Neuronal stem cell (in vitro differentiated cells): ENCODE results near the gene GGA2.

ENCODE experiments used
- DNase-seq: peaks from one replicate; pipeline ENCODE4 v3.0.0-alpha.2; 2013; ENCODE audit warnings: low spot score
- H2AFZ ChIP-seq: one replicate; pipeline ENCODE4 v1.6.1; 2013; ENCODE audit warnings: mild to moderate bottlenecking, low read length, inconsistent platforms
- H2AK5ac ChIP-seq: 2 replicates; pipeline ENCODE4 v1.6.1; 2013; ENCODE audit warnings: low read depth, mild to moderate bottlenecking, inconsistent platforms, low read length, moderate library complexity, mixed read lengths
- H2BK120ac ChIP-seq: 2 replicates; pipeline ENCODE4 v1.6.1; 2013; ENCODE audit warnings: low read depth, mild to moderate bottlenecking, inconsistent platforms, low read length, moderate library complexity, mixed read lengths
- H2BK12ac ChIP-seq: one replicate; pipeline ENCODE4 v1.6.1; 2013; ENCODE audit warnings: low read length, inconsistent platforms
- H2BK15ac ChIP-seq: 2 replicates; pipeline ENCODE4 v1.6.1; 2013; ENCODE audit warnings: mild to moderate bottlenecking, low read length, inconsistent platforms, mixed read lengths
- H2BK5ac ChIP-seq: one replicate; pipeline ENCODE4 v1.6.1; 2013; ENCODE audit warnings: inconsistent platforms, mild to moderate bottlenecking, low read length, moderate library complexity
- H3K14ac ChIP-seq: one replicate; pipeline ENCODE4 v1.6.1; 2013; ENCODE audit warnings: low read length, inconsistent platforms
- H3K18ac ChIP-seq: 2 replicates; pipeline ENCODE4 v1.6.1; 2013; ENCODE audit warnings: low read length, inconsistent platforms
- H3K23ac ChIP-seq: 2 replicates; pipeline ENCODE4 v1.6.1; 2013; ENCODE audit warnings: low read depth, mild to moderate bottlenecking, mixed read lengths, low read length, inconsistent platforms; ENCODE audit not compliant: poor library complexity
- H3K27ac ChIP-seq: replicated peaks from 3 replicates; pipeline ENCODE4 v1.5.1; 2013; ENCODE audit warnings: low read length, inconsistent platforms
- H3K27me3 ChIP-seq, 3 experiments: 2 replicates each; pipeline ENCODE4 v1.6.1; 2013; ENCODE audit warnings: low read length in 3 of 3, mild to moderate bottlenecking in 2 of 3, inconsistent platforms in 1 of 3, low read depth in 1 of 3, mixed read lengths in 1 of 3, moderate library complexity in 1 of 3; ENCODE audit not compliant: control insufficient read depth in 3 of 3, insufficient read depth in 3 of 3
- H3K36me3 ChIP-seq, 2 donors: replicated peaks in 1 of 2; 2 replicates each; pipeline ENCODE4 v1.6.1; 2013; ENCODE audit warnings: low read length in 2 of 2; ENCODE audit not compliant: control insufficient read depth in 2 of 2, insufficient read depth in 2 of 2
- H3K4ac ChIP-seq: 2 replicates; pipeline ENCODE4 v1.6.1; 2013; ENCODE audit warnings: inconsistent platforms, mild to moderate bottlenecking, low read length, moderate library complexity
- H3K4me1 ChIP-seq, 2 donors: 1 replicate in 1 of 2; 2 replicates in 1 of 2; pipeline ENCODE4 v1.6.1; 2013; ENCODE audit warnings: low read length in 2 of 2, low read depth in 1 of 2; ENCODE audit not compliant: control insufficient read depth in 2 of 2, insufficient read depth in 1 of 2
- H3K4me2 ChIP-seq: one replicate; pipeline ENCODE4 v1.6.1; 2013; ENCODE audit warnings: mild to moderate bottlenecking, low read length, inconsistent platforms; ENCODE audit not compliant: insufficient read depth, poor library complexity, severe bottlenecking
- H3K4me3 ChIP-seq, 2 donors: 2 replicates each; pipeline ENCODE4 v1.5.1; 2013; ENCODE audit warnings: low read length in 2 of 2, mild to moderate bottlenecking in 2 of 2, inconsistent platforms in 1 of 2, moderate library complexity in 1 of 2
- H3K79me1 ChIP-seq: one replicate; pipeline ENCODE4 v1.6.1; 2013; ENCODE audit warnings: low read depth, mild to moderate bottlenecking, inconsistent platforms, low read length, moderate library complexity
- H3K9ac ChIP-seq: one replicate; pipeline ENCODE4 v1.6.1; 2013; ENCODE audit warnings: mild to moderate bottlenecking, low read depth, low read length, inconsistent platforms; ENCODE audit not compliant: poor library complexity
- H3K9me3 ChIP-seq, 2 donors: replicated peaks in 1 of 2; 2 replicates each; pipeline versions ENCODE3 to v1.6.1; 2013; ENCODE audit warnings: low read length in 2 of 2, mild to moderate bottlenecking in 2 of 2, inconsistent platforms in 1 of 2, low read depth in 1 of 2, mixed read lengths in 1 of 2, moderate library complexity in 1 of 2; ENCODE audit not compliant: control insufficient read depth in 2 of 2, insufficient read depth in 1 of 2
- H4K8ac ChIP-seq: one replicate; pipeline ENCODE4 v1.6.1; 2013; ENCODE audit warnings: low read depth, mild to moderate bottlenecking, inconsistent platforms, low read length, moderate library complexity
- H4K91ac ChIP-seq: one replicate; pipeline ENCODE4 v1.6.1; 2013; ENCODE audit warnings: low read length, low read depth, mild to moderate bottlenecking, inconsistent platforms; ENCODE audit not compliant: poor library complexity
- WGBS, 2 donors: extraction: QIAGEN DNeasy Blood & Tissue Kit; methylation state at CpG; one replicate each; pipeline ENCODE4 v1.1.7; 2013; ENCODE audit warnings: missing lambda C conversion rate in 2 of 2, mixed read lengths in 1 of 2; ENCODE audit not compliant: insufficient read length in 2 of 2, insufficient replicate concordance in 1 of 2; ENCODE audit errors: extremely low coverage in 2 of 2; 5-methylcytosine and 5-hydroxymethylcytosine counted together

The GGA2 gene

GRCh38 chr16:23519282-23519681 is 9.0 kb upstream of the GGA2 start:
- Histone ChIP-seq H2BK5ac (no peak overlapping the region), H3K4me3 (no peak overlapping the region), H3K27ac (no peak overlapping the region), H3K4me1 (no peaks in the 10 kb centered on the region), H3K79me1 (peaks cover 2% of the 10 kb centered on the region), H3K9me3 (no peaks in the 10 kb centered on the region), H3K23ac (no peak overlapping the region), H2AK5ac (no peak overlapping the region), H3K14ac (no peak overlapping the region), H3K36me3 (peaks cover 13 to 64% of the 10 kb centered on the region in 2 donors), H3K4me2 (no peak overlapping the region), H2BK12ac (no peak overlapping the region), H2BK120ac (no peak overlapping the region), H2BK15ac (no peak overlapping the region), H4K91ac (no peak overlapping the region), H3K9ac (no peak overlapping the region), H3K4ac (no peak overlapping the region), H3K27me3 (no peaks in the 10 kb centered on the region), H4K8ac (no peak overlapping the region), H2AFZ (no peak overlapping the region), H3K18ac (no peak overlapping the region)
- WGBS, 2 donors: no CpG with 5 or more reads among the region's 5 CpGs
- no peak for DNase-seq

- no peak overlapping the region for H2BK120ac ChIP-seq
- no peak overlapping the region for H2BK5ac ChIP-seq
- H3K27me3 ChIP-seq: no peaks in the 10 kb centered on the region
- H3K9me3 ChIP-seq: no peaks in the 10 kb centered on the region
- H3K4ac ChIP-seq: no peak overlapping the region
- H3K14ac ChIP-seq: no peak overlapping the region
- H3K18ac ChIP-seq: no peak overlapping the region
- H3K27ac ChIP-seq: no peak overlapping the region
- no peak overlapping the region for H2BK12ac ChIP-seq
- no CpG with 5 or more reads among the region's 3 CpGs for WGBS, 2 donors
- no peak overlapping the region for H4K91ac ChIP-seq
- H3K4me2 ChIP-seq: no peak overlapping the region
- no peak overlapping the region for H3K9ac ChIP-seq
- no peak overlapping the region for H2AK5ac ChIP-seq
- no peak for DNase-seq
- no peak overlapping the region for H2AFZ ChIP-seq
- no peak overlapping the region for H4K8ac ChIP-seq
- peaks cover 2% of the 10 kb centered on the region for H3K79me1 ChIP-seq
- no peak overlapping the region for H3K23ac ChIP-seq
- no peak overlapping the region for H3K4me3 ChIP-seq
- H3K36me3 ChIP-seq: peaks cover 7 to 61% of the 10 kb centered on the region in 2 donors
- no peak overlapping the region for H2BK15ac ChIP-seq
- H3K4me1 ChIP-seq: no peaks in the 10 kb centered on the region
Measured at GRCh38 chr16:23518435-23518891, 8.2 kb upstream of the GGA2 start.

- Histone ChIP-seq H3K14ac (no peak overlapping the region), H4K8ac (no peak overlapping the region), H3K36me3 (peaks cover 2 to 42% of the 10 kb centered on the region in 2 donors), H2AFZ (no peak overlapping the region), H2BK15ac (no peak overlapping the region), H3K9ac (peak overlapping the region; percentile 17), H3K18ac (no peak overlapping the region), H2BK5ac (no peak overlapping the region), H3K23ac (no peak overlapping the region), H3K4ac (no peak overlapping the region), H4K91ac (no peak overlapping the region), H3K4me1 (no peaks in the 10 kb centered on the region), H3K27ac (no peak overlapping the region), H3K4me2 (no peak overlapping the region), H3K27me3 (no peaks in the 10 kb centered on the region), H2AK5ac (no peak overlapping the region), H3K4me3 (no peak overlapping the region), H3K9me3 (no peaks in the 10 kb centered on the region), H2BK12ac (no peak overlapping the region), H3K79me1 (peaks cover 2% of the 10 kb centered on the region), H2BK120ac (no peak overlapping the region)
- WGBS, 2 donors: no CpG with 5 or more reads among the region's 4 CpGs
- DNase-seq: no peak
Measured at GRCh38 chr16:23516366-23517137, 6.3 kb upstream of the GGA2 start.

GRCh38 chr16:23515881-23516280 is 5.6 kb upstream of the GGA2 start:
- Histone ChIP-seq H3K4ac (no peak overlapping the region), H3K23ac (no peak overlapping the region), H2BK5ac (no peak overlapping the region), H3K27ac (no peak overlapping the region), H4K91ac (no peak overlapping the region), H2AK5ac (no peak overlapping the region), H3K27me3 (no peaks in the 10 kb centered on the region), H3K9me3 (no peaks in the 10 kb centered on the region), H3K36me3 (peaks cover 2 to 36% of the 10 kb centered on the region in 2 donors), H2AFZ (no peak overlapping the region), H3K4me3 (no peak overlapping the region), H3K14ac (no peak overlapping the region), H2BK15ac (no peak overlapping the region), H3K4me1 (no peaks in the 10 kb centered on the region), H3K9ac (no peak overlapping the region), H2BK12ac (no peak overlapping the region), H2BK120ac (no peak overlapping the region), H3K79me1 (peaks cover 2% of the 10 kb centered on the region), H4K8ac (no peak overlapping the region), H3K18ac (no peak overlapping the region), H3K4me2 (no peak overlapping the region)
- WGBS, 2 donors: no CpG with 5 or more reads among the region's 5 CpGs
- no peak for DNase-seq
